GM12892 (cell line): ENCODE data around the gene APOC3.

Experiments used
- POLR2A ChIP-seq: IDR thresholded peaks from 2 replicates; pipeline ENCODE4 v1.6.1; 2011; ENCODE audit warnings: low read depth, low read length, control low read depth
- TAF1 ChIP-seq: IDR thresholded peaks from 2 replicates; pipeline ENCODE4 v1.6.1; 2011; ENCODE audit warnings: low read depth, mild to moderate bottlenecking, control low read depth, low read length, borderline replicate concordance

GRCh38 chr11:116826751-116827431 is 2.8 kb upstream of the APOC3 start:
- TF ChIP-seq TAF1 (no peak), POLR2A (no peak)
